LNCAP (cell line): ENCODE data around the gene ALOXE3.

Experiments
- CTCF ChIP-seq: fragments of 450-650 bp; IDR thresholded peaks from 2 replicates; pipeline ENCODE4 v1.5.1; 2017; ENCODE audit warnings: mild to moderate bottlenecking

The ALOXE3 gene

DNA sequence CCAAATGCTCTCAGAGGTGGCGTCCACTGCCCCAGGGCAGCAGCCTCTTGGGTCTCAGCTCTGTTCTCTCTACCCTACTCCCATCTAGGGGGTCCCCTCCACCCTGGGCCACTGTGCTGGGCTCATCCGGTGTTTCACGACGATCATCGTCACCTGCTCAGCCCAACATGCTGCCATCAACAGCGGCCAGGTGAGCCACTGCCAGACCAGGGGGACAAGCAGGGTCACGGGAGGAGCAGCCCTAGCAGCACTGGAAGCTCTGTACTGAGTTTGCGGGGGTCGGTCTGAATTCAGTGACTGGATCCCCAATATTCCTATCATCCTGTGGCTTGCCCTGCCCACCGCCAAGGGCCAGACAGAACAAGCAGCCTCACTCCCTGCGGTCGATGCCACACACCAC is 46.8 kb downstream of the ALOXE3 start:
- no peak for TF ChIP-seq CTCF

GRCh38 chr17:8069587-8069860 is 48.8 kb downstream of the ALOXE3 start:
- no peak for TF ChIP-seq CTCF

- TF ChIP-seq CTCF = no peak
Observed at GRCh38 chr17:8068736-8069586, 49.4 kb downstream of the ALOXE3 start.

DNA sequence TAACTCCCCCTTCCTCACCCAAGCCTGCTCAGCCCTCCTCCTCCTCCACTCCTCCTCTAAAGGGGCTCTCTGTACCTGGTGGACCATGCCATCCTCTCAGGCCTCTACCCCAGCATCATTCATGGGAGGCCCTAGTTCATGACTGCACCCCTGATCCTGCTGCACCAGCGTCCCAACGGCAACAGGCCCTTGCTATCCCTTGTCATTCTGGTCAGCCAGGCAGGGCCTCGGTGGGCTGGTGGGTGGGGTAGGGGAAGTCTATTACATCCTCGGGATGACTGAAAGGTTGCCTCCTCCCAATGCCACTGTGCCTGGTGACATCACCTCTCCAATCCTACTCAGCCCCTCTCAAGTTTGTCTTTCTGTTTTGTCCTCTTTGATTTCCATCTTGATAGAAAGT is 50.5 kb downstream of the ALOXE3 start:
- no peak for TF ChIP-seq CTCF

GRCh38 chr17:8066841-8067775 is 51.2 kb downstream of the ALOXE3 start:
- no peak for TF ChIP-seq CTCF

DNA sequence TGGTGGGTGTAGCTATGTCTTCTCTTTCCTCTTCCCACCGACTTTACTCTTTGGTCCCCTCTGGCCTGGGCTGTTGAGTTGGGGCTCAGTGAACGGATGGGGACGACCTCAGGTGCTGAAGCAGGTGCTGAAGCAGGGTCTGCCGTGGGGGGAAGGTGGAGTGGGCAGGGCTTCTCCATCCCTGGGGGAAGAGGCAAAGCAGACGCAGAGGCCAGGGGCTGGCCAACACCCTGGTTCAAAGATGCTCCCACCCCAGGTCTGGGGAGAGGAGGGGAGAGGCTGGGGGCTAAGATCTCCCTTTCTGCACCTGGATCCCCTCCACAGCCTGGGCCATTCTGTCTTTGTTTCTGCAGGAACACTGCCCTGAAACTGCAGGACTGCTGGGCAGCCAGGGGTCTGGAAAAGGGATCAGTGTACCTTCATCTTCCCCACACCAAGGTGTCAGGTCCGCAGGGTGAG is 53.7 kb downstream of the ALOXE3 start:
- no peak for TF ChIP-seq CTCF

GRCh38 chr17:8063761-8064534 is 54.4 kb downstream of the ALOXE3 start:
- TF ChIP-seq CTCF = no peak
